GM18520 (cell line): Measurements from ENCODE around the gene LUC7L3.

Source experiments
- ATAC-seq: cut with Tn5 transposase; IDR thresholded peaks from one replicate; pipeline ENCODE4 v1.9.1; 2021; ENCODE audit not compliant: unreplicated experiment

The LUC7L3 gene

GRCh38 chr17:50749245-50749644 lies 29.8 kb downstream of the LUC7L3 start:
- no peak for ATAC-seq

DNA sequence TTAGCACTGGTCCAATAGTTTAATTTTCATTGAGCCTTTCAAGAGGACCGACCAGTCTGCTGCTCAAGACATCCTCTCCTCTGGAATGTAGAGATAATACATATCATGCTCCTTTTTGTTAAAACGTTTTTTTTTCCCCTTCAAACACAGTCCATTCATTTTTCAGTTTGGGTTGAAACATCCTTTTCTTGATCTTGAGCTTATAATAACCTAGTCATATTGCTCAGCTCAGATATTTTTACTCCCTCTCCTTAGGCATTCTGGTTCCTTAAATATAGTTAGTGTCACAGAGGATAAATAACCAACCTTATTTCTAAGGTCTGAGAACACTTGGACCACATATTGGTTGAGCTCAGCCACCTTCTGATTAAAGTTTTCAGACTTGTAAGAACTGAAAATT lies 35.1 kb downstream of the LUC7L3 start:
- no peak for ATAC-seq

DNA sequence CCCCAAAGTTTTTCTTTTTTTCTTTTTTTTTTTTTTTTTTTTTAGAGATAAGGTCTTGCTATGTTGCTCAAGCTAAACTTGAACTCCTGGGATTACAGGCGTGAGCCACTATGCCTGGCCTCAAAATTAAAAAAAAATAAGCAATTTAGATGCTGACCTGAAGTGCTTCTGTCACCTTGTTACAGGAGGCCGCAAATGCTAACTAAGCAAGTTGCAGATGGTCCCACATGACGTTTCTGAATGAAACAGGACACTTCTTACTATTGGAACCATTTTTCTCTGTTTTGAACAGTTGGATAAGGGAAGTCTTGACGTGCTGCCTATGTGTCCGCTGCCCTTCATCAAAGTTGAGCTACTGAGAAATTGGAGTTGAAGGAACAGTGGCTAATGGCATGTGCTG lies 39.1 kb downstream of the LUC7L3 start:
- no peak for ATAC-seq

GRCh38 chr17:50758989-50759544 lies 39.7 kb downstream of the LUC7L3 start:
- ATAC-seq, result no peak

GRCh38 chr17:50762177-50762576 lies 42.8 kb downstream of the LUC7L3 start:
- no peak for ATAC-seq

DNA sequence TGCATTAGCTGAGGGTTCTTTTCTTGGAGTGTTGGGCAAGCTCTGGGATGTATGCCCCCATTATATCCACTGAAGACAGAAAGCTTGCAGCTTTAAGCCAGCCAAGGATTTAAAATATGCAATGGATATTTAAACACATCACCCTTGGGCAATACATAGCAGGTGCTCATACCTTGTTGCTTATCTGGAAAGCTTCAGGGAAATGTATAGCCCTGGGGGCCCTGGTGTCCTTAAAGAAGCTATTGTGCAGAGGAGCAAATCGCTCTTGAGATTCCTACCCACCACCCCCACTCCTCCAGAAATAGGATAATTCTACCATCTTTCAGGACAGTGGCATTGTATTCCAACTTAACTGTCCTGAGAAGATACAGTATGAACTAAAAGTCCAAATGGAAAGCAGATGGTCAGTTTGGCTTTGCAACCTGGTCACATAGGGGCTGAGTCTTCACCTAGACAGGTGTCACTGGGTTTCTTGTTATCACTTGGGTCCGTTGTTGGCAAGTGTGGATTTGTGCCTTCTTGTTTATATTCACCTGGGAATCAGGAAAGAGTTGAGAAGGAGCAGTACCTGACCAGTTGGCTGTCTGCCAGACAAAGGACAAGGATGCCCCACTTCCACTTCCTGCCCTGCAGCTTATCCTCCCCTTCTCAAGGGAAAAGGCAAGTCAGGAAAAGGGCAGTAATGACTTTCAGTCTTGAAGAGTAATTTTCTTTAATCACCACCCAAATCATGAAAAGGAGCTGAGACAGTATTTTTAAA lies 44.5 kb downstream of the LUC7L3 start:
- no peak for ATAC-seq

- no peak for ATAC-seq
Measured at GRCh38 chr17:50764734-50765149, 45.3 kb downstream of the LUC7L3 start.

DNA sequence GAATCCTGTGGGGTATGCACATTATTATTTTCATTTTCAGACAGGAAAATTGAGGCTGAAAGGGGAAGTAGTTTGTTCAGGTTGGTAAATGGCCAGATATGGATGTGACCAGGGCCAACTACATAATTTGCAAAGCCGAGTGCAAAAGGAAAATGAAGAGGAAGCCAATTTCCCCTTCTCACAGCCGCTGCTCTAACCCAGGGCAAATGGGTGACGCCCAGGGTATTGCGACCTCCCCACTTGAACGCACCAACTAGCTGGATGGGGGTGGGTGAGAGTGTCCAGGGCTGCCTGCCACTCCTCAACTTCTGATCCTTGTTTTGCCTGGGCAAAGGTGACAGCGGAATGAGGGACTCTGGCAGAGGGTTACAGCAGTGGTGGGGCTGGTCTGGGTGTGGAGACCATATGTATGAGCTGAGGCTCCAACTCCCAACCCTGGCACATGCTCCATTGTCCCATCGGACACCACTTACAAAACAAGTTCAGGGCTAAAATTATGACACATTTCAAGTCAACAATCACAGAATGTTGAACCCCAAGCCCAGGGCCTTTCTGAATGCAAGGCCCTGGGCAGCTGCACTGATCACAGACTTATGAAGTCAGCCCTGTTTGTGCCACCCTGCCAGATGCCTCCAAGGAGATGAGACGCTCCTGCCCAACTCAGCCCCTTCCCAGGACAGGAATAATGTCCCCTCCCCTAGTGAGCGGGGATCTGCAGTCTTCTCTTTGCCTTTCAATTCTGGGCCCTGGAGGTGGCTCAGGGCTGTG lies 46.2 kb downstream of the LUC7L3 start:
- ATAC-seq, result no peak

DNA sequence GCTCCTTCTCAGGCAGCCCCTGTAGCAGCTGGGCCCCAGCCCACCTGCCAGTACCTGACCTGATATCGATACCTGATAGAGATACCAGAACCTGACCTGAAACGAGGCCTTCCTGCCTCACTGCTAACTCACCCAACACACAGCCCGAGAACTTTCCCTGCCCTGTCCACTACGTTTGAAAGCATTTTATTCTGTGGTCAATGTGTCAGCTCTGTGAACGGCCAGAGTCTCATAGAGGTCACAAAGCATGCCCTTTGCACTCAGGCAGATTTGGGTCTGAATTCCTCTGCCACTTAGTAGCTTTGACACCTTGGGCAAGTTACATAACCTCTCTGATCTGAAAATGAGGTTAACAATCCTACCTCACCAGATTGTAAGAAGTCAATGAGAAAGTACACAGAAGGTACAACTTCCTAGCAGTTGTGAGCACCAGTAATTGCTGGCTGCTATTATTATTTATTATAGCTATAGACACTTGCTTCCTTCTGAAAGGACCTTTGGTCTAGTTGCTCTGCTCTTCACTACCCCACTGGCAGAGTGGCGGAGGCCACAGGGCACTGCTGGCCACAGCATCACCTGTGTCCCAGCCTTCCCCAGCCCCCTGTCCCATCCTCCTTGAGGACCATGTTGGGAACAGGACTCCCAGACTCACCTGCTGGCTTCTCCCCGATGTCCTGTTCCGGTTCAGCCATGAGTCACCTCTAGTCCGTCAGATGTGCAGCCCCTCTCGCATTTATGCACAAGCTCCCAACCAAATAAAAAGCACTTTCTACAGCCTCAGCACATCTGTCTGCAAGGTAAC lies 47.0 kb downstream of the LUC7L3 start:
- ATAC-seq, result no peak

- no peak for ATAC-seq
Measured at GRCh38 chr17:50767030-50767429, 47.6 kb downstream of the LUC7L3 start.

GRCh38 chr17:50767446-50767845 lies 48.0 kb downstream of the LUC7L3 start, which contains the start of gene ANKRD40CL:
TSS of gene ANKRD40CL (minus strand) at chr17:50767518. CDS start at chr17:50766913, 605 bp downstream.
- ATAC-seq, result no peak

DNA sequence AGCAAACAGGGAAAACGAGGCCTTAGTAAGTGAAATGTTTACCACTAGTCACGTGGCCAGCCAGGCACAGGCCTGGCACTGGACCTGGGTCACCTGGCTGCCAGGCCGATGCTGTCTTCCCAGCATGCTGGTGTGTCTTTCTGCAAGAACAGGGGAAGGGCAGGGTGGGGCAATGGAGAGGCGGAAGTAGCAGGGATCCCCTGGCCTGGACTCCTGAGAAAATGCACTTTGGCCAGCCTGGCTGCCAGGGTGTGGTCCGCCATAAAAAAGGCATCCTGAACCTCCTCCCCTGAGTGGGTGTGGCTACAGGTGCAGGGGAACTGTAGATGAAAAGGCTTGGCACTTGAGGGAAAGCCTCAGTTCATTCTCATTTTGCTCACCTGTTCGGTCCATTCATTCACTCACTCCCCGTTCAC lies 49.0 kb downstream of the LUC7L3 start:
- no peak for ATAC-seq

GRCh38 chr17:50769884-50770283 lies 50.5 kb downstream of the LUC7L3 start:
- no peak for ATAC-seq

DNA sequence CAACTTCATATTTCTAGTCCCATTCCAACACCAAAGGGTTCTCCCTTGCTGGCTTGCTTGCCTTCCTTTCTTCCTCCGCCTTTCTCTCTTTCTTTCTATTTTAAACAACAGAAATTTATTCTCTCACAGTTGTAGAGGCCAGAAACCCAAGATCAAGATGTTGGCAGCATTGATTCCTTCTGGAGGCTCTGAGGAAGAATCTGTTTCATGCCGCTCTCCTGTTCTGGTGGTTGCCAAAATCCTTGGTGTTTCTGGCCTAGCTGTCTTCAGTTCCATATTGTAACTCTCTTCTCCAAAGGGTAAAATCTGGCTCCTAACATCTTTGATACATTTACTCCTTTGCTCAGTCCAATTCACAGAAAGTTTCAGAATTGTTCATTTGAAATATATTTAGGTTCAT lies 50.9 kb downstream of the LUC7L3 start:
- no peak for ATAC-seq

- ATAC-seq, result no peak
Measured at GRCh38 chr17:50771991-50772785, 52.8 kb downstream of the LUC7L3 start.

- ATAC-seq, result no peak
Measured at GRCh38 chr17:50774225-50774803, 54.9 kb downstream of the LUC7L3 start.

- ATAC-seq, result no peak
Measured at GRCh38 chr17:50775926-50776325, 56.5 kb downstream of the LUC7L3 start.

GRCh38 chr17:50778471-50778870 lies 59.1 kb downstream of the LUC7L3 start:
- no peak for ATAC-seq

DNA sequence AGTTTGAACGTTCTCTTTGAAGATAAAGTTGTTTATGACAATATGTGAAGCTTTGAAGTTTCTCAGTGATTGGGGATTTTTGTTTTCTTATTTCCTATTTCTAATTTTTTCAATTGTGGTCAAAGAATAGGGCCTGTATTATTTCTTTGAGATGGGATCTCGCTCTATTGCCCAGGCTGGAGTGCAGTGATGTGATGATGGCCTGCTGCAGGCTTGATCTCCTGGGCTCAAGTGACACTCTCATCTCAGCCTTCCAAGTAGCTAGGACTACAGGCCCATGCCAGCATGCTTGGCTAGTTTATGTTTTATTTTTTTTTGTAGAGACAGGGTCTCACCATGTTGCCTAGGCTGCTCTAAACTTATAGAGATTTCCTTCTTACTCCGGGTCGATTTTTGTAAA lies 59.6 kb downstream of the LUC7L3 start:
- ATAC-seq, result no peak

DNA sequence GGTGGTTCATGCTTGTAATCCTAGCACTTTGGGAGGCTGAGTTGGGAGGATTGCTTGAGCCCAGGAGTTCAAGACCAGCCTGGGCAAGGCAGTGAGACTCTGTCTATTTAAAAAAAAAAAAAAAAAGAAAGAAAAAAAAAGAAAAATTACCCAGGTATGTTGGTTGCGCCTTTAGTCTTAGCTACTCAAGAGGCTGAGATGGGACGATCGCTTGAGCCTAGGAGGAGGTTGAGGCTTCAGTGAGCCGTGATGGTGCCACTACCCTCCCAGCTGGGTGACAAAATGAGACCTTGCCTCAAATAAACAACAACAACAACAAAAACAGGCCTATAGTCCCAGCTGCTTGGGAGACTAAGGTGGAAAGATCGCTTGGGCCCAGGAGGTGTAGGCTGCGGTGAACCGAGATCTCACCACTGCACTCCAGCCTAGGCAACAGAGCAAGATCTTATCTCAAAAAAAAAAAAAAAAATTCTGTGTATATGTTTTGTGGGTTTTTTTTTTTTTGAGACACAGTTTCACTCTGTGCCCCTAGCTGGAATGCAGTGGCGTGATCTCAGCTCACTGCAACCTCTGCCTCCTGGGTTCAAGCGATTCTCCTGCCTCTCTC lies 60.4 kb downstream of the LUC7L3 start:
- ATAC-seq, result no peak
